Endothelial cell of umbilical vein (primary cell): Measurements from ENCODE around the gene MARS1.
"Not testable (repeated sequence)": the region's sequence is repeated elsewhere in the genome, so short reads cannot be mapped to it uniquely, and the experiment has no call there.

ENCODE experiments used
- CTCF ChIP-seq, 2 donors: IDR thresholded peaks; 1 replicate in 1 of 2; 2 replicates in 1 of 2; pipeline ENCODE4 v1.5.1; 2011; ENCODE audit warnings: low read length in 2 of 2, mild to moderate bottlenecking in 2 of 2, moderate library complexity in 2 of 2, control low read depth in 1 of 2, inconsistent platforms in 1 of 2, low read depth in 1 of 2; ENCODE audit not compliant: insufficient read depth in 1 of 2; ENCODE audit errors: extremely low read depth in 1 of 2
- EZH2 ChIP-seq: IDR thresholded peaks from 2 replicates; pipeline ENCODE4 v1.6.1; 2012; ENCODE audit warnings: borderline replicate concordance, low read depth, mild to moderate bottlenecking, moderate library complexity, low read length, inconsistent platforms; ENCODE audit not compliant: severe bottlenecking
- FOS ChIP-seq: IDR thresholded peaks from 2 replicates; pipeline ENCODE4 v1.6.1; 2011; ENCODE audit warnings: mild to moderate bottlenecking, low read length, moderate library complexity, borderline replicate concordance; ENCODE audit not compliant: insufficient read depth
- MAX ChIP-seq: IDR thresholded peaks from 2 replicates; pipeline ENCODE4 v1.6.1; 2011; ENCODE audit not compliant: insufficient read depth, insufficient read length
- MYC ChIP-seq: IDR thresholded peaks from one replicate; pipeline ENCODE4 v1.6.1; 2011; ENCODE audit warnings: mild to moderate bottlenecking, low read depth, low read length
- POLR2A ChIP-seq: IDR thresholded peaks from 2 replicates; pipeline ENCODE4 v1.6.1; 2012; ENCODE audit warnings: low read depth, mild to moderate bottlenecking, control low read depth, low read length
- POLR2AphosphoS5 ChIP-seq: IDR thresholded peaks from 2 replicates; pipeline ENCODE4 v1.6.1; 2012; ENCODE audit warnings: low read depth, mild to moderate bottlenecking, control low read depth, low read length, moderate library complexity; ENCODE audit not compliant: insufficient read depth

GRCh38 chr12:57513677-57514076 lies 25.8 kb downstream of the MARS1 start:
- not testable (repeated sequence) for TF ChIP-seq CTCF (IDR thresholded peaks at IDR 0.05; ENCODE audit: extremely low read depth in 1 of 2, insufficient read depth in 1 of 2, low read depth in 1 of 2, low read length in 2 of 2); EZH2; MYC; MAX; POLR2A; POLR2AphosphoS5; FOS
